Keratinocyte (primary cell): ENCODE data around the gene STAC3.

ENCODE experiments used
- CTCF ChIP-seq, 3 experiments: IDR thresholded peaks in 1 of 3; conservative IDR thresholded peaks in 1 of 3; optimal IDR thresholded peaks in 1 of 3; 2 replicates in 2 of 3; 3 replicates in 1 of 3; pipeline versions ENCODE3 to v1.5.1; 2011; ENCODE audit warnings: low read length in 3 of 3, mild to moderate bottlenecking in 3 of 3, moderate library complexity in 2 of 3, control low read depth in 1 of 3, inconsistent platforms in 1 of 3; ENCODE audit not compliant: insufficient read depth in 2 of 3; ENCODE audit errors: extremely low read depth in 1 of 3
- EZH2 ChIP-seq: IDR thresholded peaks from one replicate; pipeline ENCODE4 v1.6.1; 2012; ENCODE audit warnings: inconsistent platforms, mild to moderate bottlenecking, low read length, moderate library complexity

GRCh38 chr12:57193706-57194245 lies 57.2 kb downstream of the STAC3 start:
- TF ChIP-seq CTCF (optimal IDR thresholded peaks at IDR 0.05 in 1 of 3, IDR thresholded peaks at IDR 0.05 in 1 of 3, conservative IDR thresholded peaks at IDR 0.05 in 1 of 3; ENCODE audit: extremely low read depth in 1 of 3, insufficient read depth in 2 of 3, low read length in 3 of 3) (no peak), EZH2 (no peak)
